ENCODE measurements around the gene TBX3.

GRCh38 chr12:114686773-114687500, 3.0 kb upstream of the TBX3 start:
- TF ChIP-seq ZBTB33 (IDR thresholded peaks at IDR 0.05; ENCODE audit: borderline replicate concordance, low read depth) (no peak), CTCF (IDR thresholded peaks at IDR 0.05) (no peak)
- TF ChIP-seq, protein P1, sequence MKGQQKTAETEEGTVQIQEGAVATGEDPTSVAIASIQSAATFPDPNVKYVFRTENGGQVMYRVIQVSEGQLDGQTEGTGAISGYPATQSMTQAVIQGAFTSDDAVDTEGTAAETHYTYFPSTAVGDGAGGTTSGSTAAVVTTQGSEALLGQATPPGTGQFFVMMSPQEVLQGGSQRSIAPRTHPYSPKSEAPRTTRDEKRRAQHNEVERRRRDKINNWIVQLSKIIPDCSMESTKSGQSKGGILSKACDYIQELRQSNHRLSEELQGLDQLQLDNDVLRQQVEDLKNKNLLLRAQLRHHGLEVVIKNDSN (IDR thresholded peaks at IDR 0.05; ENCODE audit: borderline replicate concordance, low read depth): no peak
